Upper lobe of left lung (tissue), 4 donors: Measurements from ENCODE around the gene SERPINA6.

Source experiments
- CTCF ChIP-seq, 6 experiments: fragments of 450-650 bp in 4 of 6; fragments of 200-600 bp in 2 of 6; sonication (generic) in 2 of 6; IDR thresholded peaks; one replicate each; pipeline ENCODE4 v1.5.1; 2016 to 2019; ENCODE audit warnings: antibody characterized with exemption in 6 of 6
- POLR2A ChIP-seq, 4 donors: fragments of 450-650 bp; IDR thresholded peaks; one replicate each; pipeline ENCODE4 v1.5.1; 2016 to 2017; ENCODE audit warnings: antibody characterized with exemption in 4 of 4, mild to moderate bottlenecking in 2 of 4

DNA sequence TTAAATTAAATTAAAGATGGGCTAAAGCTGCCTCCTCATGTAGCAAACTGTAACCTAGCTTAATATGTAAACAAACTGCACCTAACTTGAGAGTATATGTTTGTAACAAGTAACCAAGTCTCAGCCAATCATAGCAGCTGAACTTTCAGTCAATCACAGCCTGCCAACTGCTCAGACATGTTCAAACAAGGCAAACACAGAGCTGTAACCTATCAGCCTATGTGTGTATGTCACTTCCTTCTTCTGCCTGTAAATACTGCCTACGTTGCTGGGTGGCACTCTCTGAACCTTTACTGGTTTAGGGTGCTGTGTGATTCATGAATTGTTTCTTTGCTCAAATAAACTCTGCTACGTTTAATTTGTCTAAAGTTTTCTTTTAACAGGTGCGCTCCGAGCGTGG, 2.9 kb downstream of the SERPINA6 start:
- TF ChIP-seq POLR2A (IDR thresholded peaks at IDR 0.05) (no peak), CTCF (IDR thresholded peaks at IDR 0.05) (no peak)
